Measurements from ENCODE around the gene BRSK2.

Gene BRSK2

GRCh38 chr11:1398528-1399235 is 8.9 kb downstream of the BRSK2 start:
- no peak for TF ChIP-seq CTCF (IDR thresholded peaks at IDR 0.05; ENCODE audit: insufficient read depth, low read length, poor library complexity, severe bottlenecking)
- no peaks in the 10 kb centered on the region; the same call in 1 of the 2 replicates for H3K27me3 ChIP-seq (replicated peaks; ENCODE audit: control insufficient read depth, insufficient read depth, low read length)

GRCh38 chr11:1399386-1400316 is 9.9 kb downstream of the BRSK2 start:
- TF ChIP-seq CTCF (IDR thresholded peaks at IDR 0.05; ENCODE audit: insufficient read depth, low read length, poor library complexity, severe bottlenecking), result no peak

More at GRCh38 chr11:1398528-1399235, 8.9 kb downstream of the BRSK2 start:
- Histone ChIP-seq H3K4me3 (replicated peaks; ENCODE audit: low read depth, low read length) (no peak overlapping the region), H3K36me3 (ENCODE audit: control insufficient read depth, insufficient read depth, low read length) (no peaks in the 10 kb centered on the region)
- no peak for DNase-seq (ENCODE audit: extremely low read depth, insufficient read length)

GRCh38 chr11:1400317-1401170 is 10.8 kb downstream of the BRSK2 start:
- H3K4me3 ChIP-seq (replicated peaks; ENCODE audit: low read depth, low read length), result no peak overlapping the region
- no peaks in the 10 kb centered on the region; the same call in 1 of the 2 replicates for H3K27me3 ChIP-seq (replicated peaks; ENCODE audit: control insufficient read depth, insufficient read depth, low read length)
- DNase-seq (ENCODE audit: extremely low read depth, insufficient read length), result no peak
- TF ChIP-seq CTCF (IDR thresholded peaks at IDR 0.05; ENCODE audit: insufficient read depth, low read length, poor library complexity, severe bottlenecking), result no peak
- no peaks in the 10 kb centered on the region for H3K36me3 ChIP-seq (ENCODE audit: control insufficient read depth, insufficient read depth, low read length)

More at GRCh38 chr11:1399386-1400316, 9.9 kb downstream of the BRSK2 start:
- no peak for DNase-seq (ENCODE audit: extremely low read depth, insufficient read length)
- Histone ChIP-seq H3K27me3 (replicated peaks; ENCODE audit: control insufficient read depth, insufficient read depth, low read length) (no peaks in the 10 kb centered on the region; the same call in 1 of the 2 replicates), H3K4me3 (replicated peaks; ENCODE audit: low read depth, low read length) (no peak overlapping the region), H3K36me3 (ENCODE audit: control insufficient read depth, insufficient read depth, low read length) (no peaks in the 10 kb centered on the region)

- Histone ChIP-seq H3K27me3 (replicated peaks; ENCODE audit: control insufficient read depth, insufficient read depth, low read length) (no peaks in the 10 kb centered on the region; the same call in 1 of the 2 replicates), H3K36me3 (ENCODE audit: control insufficient read depth, insufficient read depth, low read length) (no peaks in the 10 kb centered on the region), H3K4me3 (replicated peaks; ENCODE audit: low read depth, low read length) (no peak overlapping the region)
- no peak for TF ChIP-seq CTCF (IDR thresholded peaks at IDR 0.05; ENCODE audit: insufficient read depth, low read length, poor library complexity, severe bottlenecking)
- no peak for DNase-seq (ENCODE audit: extremely low read depth, insufficient read length)
Measured at GRCh38 chr11:1401171-1401445, 11.4 kb downstream of the BRSK2 start.

- no peak for DNase-seq (ENCODE audit: extremely low read depth, insufficient read length)
Measured at GRCh38 chr11:1401656-1402221, 12.0 kb downstream of the BRSK2 start.

More at GRCh38 chr11:1401656-1402221, 12.0 kb downstream of the BRSK2 start:
- H3K36me3 ChIP-seq (ENCODE audit: control insufficient read depth, insufficient read depth, low read length), result no peaks in the 10 kb centered on the region
- no peak overlapping the region for H3K4me3 ChIP-seq (replicated peaks; ENCODE audit: low read depth, low read length)
- no peak for TF ChIP-seq CTCF (IDR thresholded peaks at IDR 0.05; ENCODE audit: insufficient read depth, low read length, poor library complexity, severe bottlenecking)
- H3K27me3 ChIP-seq (replicated peaks; ENCODE audit: control insufficient read depth, insufficient read depth, low read length), result no peaks in the 10 kb centered on the region; the same call in 1 of the 2 replicates

Measured in GM06990 (cell line).